Activated naive CD8-positive, alpha-beta T cell treated with anti-CD3 and anti-CD28 coated beads, Interleukin-2, amount 50 U/mL, for 16 hours (primary cell): Measurements from ENCODE around the gene TMEM258.
A peak's percentile ranks its signal among the peaks of the same experiment; 100 is the strongest.

ENCODE experiments used
- DNase-seq: peaks from one replicate; pipeline ENCODE4 v3.0.0-alpha.2; 2020; ENCODE audit warnings: low read depth, low spot score

Gene TMEM258

DNA sequence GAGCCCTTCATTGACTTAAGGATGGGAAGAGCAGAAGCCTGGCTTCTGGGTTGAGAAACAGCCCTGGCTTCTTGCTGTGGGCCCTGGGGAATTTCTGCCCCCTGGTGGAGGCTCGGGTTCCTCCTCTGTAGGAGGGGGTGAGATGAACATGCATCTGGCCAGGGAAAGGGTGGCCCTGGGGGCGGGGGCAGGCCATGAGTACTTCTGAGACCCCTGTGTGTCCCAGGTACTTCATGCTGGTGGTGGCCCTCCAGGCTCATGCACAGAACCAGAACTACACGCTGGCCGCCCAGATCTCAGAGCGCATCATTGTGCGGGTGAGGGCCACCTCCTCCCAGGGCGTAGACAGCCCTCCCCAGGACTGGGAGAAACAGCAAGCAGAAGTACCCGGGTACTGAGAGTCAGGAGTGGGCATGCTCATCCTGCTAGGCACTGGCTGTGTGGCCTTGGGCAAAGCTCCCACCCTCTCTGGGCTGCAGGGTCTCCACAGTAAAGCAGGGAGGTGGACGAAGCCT is 15.8 kb downstream of the TMEM258 start:
- DNase-seq = peak; percentile 34

DNA sequence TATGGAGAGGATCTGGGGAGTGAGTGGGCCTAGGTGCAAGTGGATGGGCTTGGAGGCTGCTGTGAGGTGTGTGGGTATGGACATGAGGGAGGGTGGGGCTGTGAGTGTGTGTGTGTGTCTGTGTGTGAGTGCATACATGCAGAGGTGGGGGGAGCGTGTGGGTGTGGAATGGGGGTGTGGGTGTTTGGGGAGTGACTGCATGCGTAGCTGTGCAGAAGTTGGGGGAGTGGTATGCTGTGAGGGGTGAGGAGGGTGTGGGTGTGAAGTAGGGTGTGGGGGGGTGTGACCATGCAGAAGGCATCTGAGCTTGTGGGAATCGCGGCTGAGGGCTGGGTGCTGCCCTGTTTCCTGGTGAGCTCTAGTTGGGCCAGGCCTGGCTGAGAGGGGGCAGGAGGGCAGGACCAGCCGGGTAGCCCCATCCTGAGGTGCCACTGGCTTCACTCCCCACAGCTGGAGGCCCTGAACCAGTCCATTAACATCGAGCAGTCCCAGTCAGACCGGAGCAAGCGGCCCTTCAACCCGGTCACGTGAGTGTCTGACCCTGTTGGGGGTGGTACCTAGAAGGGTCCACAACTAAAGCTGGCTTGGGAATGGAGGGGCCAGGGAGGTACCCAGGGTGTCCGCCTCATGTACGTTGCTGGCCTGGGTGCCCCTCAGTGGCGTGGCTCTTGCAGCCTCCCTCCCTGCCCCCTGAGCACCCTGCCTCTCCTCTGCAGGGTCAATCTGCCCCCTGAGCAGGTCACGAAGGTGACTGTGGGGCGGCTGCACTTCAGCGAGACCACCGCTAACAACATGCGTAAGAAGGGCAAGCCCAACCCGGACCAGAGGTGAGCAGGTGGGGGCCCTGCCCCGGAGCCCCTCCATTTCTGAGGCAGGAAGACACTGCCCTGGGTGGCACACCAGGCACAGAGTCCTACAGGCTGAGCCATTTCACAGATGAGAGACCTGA is 16.5 kb downstream of the TMEM258 start:
- no peak for DNase-seq

- DNase-seq = no peak
Observed at GRCh38 chr11:61775106-61775505, 17.3 kb downstream of the TMEM258 start.

GRCh38 chr11:61774411-61774810 is 18.0 kb downstream of the TMEM258 start:
- no peak for DNase-seq

GRCh38 chr11:61773809-61774208 is 18.6 kb downstream of the TMEM258 start:
- no peak for DNase-seq

DNA sequence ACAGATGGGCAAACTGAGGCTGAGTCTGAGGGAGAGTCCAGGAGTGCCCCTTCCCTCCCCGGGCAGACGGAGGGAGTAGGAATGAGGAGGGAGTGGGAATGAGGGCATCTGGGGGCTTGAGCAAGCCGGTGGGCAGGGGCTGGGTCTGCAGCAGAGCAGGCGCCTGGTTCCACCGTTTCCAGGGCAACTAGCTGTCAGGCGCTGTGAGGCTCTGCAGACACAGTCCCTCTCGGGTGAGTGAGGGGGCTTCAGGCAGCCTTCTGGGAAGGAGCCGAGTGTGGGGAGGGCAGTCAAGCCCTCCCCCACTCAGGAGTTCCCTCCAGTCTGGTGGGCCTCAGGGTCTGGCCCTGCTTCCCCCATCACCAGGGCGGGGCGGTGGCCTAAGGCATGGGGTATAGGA is 19.0 kb downstream of the TMEM258 start:
- no peak for DNase-seq

DNA sequence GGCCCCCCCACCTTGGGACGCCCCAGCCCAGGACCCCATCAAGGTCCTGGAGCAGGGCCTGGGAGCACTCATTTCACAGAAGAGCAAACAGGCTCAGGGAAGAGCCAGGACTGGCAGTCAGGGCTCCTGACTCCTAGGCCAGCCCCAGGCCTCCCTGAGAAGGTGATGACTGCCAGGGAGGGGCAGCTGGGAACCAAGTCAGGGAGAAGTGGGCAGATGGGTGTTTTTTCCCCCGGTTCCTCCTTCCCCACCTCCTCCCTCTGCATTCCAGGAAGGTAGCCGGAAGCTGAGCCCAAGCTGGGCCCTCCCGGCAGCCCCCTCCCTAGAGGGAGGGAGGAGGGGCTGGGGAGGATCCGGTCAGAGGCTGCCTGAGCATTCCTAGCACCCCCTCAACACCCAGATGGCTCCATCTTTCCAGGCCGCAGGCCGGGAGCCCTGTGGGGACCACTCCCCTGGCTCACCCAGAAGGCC is 20.4 kb downstream of the TMEM258 start:
- no peak for DNase-seq

- no peak for DNase-seq
Observed at GRCh38 chr11:61771195-61771894, 21.1 kb downstream of the TMEM258 start.

DNA sequence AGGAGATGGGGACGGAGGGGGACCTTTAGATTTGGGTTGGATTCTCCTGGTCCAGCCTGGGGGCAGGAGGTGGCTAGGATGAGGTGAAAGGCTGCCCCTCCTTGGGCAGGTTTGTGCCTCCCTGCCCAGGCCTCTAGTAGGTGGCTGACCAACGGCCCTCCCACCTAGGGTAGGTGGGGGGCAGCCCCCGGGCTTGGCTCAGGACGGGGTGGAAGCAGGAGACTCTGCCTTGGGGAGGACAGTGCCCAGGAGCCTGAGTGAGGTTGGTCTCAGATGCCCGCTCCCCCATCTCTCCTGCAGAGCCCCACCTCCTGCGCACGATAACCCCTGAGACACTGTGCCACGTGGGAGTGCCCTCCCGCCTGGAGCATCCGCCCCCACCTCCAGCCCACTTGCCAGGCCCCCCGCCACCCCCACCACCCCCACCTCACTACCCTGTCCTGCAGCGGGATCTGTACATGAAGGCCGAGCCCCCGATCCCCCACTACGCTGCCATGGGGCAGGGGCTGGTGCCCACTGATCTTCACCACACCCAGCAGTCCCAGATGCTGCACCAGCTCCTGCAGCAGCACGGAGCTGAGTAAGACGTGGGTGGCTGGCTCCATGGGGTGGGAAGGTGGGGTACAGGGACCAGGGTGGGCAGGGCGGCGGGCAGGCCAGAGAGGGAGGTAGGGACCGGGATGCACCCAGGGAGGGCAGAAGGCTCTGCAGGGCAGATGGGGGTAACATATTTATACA is 22.3 kb downstream of the TMEM258 start:
- DNase-seq = no peak

DNA sequence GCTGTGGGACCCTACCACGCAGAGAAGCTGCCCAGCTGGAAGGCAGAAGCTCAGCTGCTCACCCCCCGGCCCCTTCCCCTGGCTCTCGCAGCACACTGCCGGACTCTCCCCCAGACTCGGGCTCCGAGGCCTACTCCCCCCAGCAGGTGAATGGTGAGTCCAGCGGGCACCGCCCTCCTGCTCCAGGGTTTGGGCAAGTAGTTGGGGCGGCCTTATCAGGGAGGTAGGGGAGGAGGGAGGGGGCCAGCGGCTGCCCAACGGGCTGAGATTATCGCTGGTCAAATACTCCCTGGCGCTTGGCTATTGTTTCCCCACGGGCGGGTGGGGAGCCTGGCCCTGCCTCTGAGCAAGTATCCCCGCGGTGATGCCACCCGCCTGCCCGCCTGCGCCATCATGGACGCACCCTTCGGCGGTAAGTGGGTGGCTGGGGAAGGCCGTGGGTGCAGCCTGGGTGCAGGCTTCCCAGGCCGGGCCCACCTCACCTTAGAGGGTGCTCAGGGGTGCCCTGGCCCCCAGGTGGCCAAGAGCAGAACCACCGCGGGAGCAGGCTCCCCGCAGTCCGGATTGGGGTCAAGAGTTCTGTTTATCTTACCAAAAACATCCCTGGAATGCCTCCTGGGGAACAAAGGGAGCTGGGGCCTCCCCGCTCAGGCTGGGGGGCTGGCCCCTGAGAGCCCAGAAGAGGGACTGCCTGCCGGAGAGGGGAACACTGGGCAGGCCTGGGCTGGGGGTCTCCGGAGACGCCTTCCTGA is 23.1 kb downstream of the TMEM258 start:
- no peak for DNase-seq

GRCh38 chr11:61768376-61769076 is 23.9 kb downstream of the TMEM258 start:
- no peak for DNase-seq

DNA sequence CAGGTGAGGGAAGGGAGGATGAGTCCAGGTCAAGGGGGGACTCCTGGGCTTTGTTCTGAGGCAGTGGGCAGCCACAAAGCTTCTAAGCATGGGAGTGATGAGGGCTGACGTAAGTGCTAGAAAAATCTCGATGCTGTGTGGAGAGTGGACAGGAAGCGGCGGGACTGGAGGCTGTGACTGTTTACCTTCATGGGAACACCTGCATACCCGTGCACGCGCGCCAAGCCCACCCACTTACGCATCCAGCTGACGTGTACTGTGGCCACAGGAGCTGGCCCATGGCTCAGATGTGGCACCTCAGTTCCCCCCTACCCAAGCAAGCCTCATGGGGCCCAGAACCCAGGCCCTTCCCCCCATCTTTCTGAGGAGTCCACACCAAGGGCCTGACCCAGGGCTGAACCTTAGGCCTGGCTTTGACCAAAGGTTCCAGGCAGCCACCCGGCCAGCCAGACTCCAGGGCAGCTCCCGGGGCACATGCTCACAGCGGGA is 26.0 kb downstream of the TMEM258 start:
- DNase-seq = no peak

DNA sequence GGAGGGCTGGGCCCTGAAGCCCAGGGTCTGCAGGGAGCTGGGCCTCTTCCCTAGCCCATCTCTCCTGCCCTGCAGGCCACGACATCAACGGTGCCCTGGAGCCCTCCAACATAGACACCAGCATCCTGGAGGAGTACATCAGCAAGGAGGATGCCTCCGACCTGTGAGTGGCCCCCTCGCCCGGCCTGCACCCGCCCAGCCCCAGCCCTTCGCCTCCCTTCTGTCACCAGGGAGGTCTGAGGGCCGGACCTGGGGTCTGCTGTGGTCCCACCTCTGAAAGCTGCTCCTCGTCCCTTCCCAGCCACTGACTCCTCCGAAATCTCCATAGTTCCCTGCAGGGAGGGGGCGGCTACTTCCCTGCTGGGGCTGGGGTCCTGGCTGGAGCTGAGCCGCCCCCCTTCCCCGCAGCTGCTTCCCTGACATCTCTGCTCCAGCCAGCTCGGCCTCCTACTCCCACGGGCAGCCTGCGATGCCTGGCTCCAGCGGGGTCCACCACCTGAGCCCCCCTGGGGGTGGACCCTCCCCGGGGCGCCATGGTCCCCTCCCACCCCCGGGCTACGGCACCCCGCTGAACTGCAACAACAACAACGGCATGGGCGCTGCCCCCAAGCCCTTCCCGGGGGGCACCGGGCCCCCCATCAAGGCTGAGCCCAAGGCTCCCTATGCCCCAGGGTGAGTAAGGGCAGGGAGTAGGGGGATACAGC is 26.7 kb downstream of the TMEM258 start:
- DNase-seq = no peak

DNA sequence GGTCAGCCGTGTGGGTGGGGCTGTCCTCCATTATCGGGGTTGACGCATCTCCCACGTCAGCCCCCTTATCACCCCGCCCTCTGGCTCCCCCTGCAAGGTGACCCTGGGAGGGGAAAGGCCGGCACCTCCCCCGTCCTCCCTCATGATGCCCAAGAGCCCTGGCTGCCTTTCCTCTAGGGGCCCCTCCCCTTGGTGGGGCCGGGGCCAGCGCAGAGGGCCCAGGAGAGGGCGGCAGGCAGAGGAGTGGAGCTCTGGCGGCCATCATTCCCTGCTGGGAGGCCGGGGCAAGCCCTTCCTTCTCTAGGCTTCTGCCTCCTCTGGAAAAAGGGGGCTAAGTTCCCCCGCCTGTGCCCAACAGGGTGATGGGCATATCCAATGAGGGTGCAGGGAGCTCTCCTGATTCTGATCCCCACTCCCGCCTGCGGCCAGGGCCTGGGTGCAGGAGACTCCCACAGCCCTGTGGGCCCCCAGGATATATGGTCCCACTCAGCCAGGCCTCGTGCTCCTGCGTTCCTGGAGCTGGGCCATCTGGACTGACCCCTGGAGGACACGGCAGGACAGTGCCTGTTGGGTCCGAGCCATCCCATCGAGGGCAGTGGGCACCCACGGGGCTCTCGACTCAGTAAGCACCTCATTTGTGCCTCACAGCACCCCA is 27.7 kb downstream of the TMEM258 start:
- no peak for DNase-seq

DNA sequence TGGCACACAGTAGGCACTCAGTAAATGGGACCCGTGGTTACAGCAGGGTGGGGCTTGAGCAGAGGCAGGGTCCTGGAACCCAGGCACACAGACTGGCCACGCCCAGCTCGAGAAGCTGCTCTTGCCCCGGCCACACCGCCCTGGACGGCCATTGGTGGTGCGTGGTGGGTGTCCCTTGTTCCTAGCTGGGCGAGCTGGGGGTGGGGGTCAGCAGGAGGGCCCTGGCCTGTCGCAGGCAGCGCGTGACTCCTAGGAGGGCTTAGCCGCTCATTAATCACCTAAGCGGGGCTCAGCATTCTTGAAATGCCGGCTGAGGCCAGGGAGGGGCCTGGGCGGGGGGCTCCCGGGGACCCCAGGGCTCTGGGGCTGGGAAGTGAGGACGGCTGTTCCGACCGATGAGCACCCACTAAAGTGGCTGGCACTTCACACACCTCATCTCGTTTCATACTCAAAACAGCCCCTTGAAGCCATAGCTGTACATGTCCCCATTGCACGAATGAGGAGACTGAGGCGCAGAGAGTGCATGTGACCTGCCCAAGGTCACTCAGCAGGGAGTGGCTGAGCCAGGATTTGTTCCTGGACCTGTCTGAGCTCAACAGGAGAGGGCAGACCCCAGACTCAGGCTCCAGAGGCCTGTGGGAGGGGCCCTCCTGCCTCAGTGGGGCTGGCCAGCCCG is 28.3 kb downstream of the TMEM258 start:
- DNase-seq = no peak

DNA sequence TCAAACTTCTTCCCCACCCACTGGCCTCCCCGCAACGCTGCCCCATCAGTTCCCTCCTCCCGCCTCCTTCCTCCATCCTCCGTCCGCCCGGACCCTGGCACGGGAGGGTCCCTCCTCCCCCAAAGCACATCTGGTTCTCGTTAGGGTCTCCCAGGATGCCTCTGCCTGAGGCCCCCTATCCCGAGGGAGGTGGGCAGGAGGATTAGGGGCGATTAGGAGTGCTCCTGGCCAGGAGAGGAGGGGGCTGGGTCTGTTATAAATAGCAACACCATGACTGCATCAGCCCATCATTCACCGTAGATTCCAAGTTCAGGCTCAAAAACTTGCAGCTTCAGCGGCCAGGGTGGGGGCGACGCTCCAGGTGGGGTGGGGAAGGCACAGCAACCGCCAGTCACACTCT is 29.6 kb downstream of the TMEM258 start:
- DNase-seq = no peak

DNA sequence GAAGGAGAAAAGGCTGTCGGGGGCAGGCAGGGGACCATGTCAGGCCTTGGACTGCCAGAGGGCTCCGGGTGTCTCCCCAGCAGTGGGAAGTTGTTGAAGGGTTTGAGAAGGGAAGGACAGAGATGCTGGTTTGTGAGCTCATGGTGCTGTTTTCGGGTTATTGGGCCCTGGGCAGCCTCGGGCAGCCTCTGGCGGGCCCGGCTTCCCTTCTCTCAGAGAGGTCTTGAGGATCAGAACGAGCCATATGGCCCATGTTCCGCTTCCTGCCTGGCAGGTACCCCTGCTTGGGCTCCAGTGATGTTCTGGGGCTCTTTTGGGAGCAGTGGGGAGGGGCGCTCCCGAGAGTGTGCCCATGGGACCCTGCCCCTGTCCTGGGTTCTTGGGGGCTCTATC is 30.2 kb downstream of the TMEM258 start:
- DNase-seq = no peak

DNA sequence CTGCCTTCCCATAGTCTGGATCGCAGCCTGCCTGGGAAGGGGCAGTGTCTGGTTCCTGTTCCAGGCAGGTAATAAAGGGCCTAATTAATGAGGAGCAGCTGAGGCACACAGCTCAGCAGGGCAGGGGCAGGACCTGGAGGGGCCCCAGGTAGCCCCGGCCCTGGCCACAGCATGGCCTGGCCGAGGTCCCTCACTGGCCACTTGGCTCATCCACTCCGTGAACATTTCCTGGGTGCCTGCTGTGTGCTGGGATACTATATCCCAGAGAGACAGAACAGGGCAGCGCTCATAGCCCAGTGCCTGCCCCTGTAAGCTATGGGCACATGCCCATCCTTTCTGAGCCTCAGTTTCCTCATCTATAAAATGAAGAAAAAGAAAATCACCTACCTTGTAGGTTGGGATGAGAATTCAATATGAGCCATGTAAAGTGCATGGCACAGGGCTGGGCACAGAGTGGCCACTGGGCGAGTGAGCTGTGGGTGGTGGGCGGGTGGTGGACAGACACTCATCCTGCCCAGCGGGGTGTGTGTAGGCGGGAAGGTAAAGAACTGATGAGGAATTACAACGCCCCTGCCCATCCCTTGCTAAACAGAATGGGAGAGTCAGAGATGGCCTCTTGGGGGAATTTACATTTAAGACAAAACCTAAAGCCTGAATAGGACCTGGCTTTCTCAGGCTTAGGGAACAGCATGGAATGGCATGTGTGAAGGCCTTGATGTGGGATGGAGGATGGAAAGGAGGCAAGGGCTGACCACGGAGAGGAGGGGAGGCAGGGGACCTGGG is 30.8 kb downstream of the TMEM258 start:
- no peak for DNase-seq
